LNCAP (cell line): ENCODE results near the gene POLDIP3.

Experiments used
- TF ChIP-seq, protein P1 (sequence below): fragments of 450-650 bp; IDR thresholded peaks from 2 replicates; pipeline ENCODE4 v1.5.1; 2017; ENCODE audit warnings: mild to moderate bottlenecking

The POLDIP3 gene

DNA sequence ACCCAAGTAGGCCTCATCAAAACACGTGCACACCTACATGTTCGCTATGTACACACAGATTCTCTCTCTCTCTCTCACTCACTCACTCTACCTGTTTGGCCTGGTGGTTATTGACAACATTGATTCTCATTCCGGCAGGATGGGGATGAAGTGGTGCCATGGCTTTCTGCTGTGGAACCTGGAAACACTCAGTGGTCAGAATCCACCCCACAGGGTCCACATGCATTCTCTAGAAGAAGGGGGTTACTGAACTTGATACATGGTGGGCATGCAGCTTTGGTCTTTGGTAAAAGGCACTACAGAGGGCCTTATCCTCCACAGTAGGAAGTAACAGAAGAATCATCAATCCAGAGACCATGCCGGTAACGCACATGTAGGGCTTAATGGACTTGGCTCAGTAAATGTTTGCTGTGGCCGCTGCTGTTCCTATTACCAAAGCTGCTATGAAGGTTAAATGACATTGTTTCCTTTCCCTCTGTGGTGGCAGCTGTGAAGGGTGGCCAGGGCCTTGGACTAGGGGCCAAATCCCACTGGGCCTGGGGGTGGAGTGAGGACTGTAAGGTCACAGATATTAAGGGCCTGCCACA lies 12.7 kb downstream of the POLDIP3 start:
- TF ChIP-seq, protein P1, sequence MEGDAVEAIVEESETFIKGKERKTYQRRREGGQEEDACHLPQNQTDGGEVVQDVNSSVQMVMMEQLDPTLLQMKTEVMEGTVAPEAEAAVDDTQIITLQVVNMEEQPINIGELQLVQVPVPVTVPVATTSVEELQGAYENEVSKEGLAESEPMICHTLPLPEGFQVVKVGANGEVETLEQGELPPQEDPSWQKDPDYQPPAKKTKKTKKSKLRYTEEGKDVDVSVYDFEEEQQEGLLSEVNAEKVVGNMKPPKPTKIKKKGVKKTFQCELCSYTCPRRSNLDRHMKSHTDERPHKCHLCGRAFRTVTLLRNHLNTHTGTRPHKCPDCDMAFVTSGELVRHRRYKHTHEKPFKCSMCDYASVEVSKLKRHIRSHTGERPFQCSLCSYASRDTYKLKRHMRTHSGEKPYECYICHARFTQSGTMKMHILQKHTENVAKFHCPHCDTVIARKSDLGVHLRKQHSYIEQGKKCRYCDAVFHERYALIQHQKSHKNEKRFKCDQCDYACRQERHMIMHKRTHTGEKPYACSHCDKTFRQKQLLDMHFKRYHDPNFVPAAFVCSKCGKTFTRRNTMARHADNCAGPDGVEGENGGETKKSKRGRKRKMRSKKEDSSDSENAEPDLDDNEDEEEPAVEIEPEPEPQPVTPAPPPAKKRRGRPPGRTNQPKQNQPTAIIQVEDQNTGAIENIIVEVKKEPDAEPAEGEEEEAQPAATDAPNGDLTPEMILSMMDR = no peak

DNA sequence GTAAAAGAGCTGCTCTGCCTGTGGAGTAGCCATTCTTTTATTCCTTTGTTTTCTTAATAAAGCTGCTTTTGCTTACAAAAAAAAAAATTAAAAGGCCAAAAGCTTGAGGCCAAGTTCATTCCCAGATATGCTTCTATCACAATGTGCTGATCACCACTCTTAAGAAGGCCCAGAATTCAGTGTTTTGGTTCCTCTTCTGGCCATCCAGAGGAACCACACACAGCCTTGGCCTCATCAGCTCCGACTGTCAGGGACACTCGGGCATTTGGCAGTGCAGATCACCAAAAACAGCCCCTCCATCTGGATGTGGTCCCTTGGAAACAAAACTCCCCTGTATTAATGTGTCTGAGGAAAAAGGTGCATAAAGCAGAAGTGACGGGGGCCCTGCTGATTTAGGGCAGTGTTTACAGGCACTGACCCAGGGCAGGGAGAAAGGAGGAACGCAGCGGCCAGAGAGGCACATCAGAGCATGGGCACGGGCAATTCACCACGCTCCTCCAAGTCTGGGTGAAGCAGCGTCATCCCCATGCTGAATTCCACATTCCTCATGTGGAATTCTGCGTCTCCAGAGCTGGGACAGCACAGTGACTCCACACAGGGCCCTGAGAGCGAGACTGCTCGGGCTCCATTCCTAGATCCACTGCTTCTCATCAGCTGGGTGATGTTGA lies 17.7 kb downstream of the POLDIP3 start:
- TF ChIP-seq, protein P1 = no peak

- TF ChIP-seq, protein P1 = no peak
Measured at GRCh38 chr22:42596336-42596735, 18.3 kb downstream of the POLDIP3 start.

- TF ChIP-seq, protein P1 = no peak
Measured at GRCh38 chr22:42595434-42595833, 19.2 kb downstream of the POLDIP3 start.

- TF ChIP-seq, protein P1 = no peak
Measured at GRCh38 chr22:42591987-42592386, 22.7 kb downstream of the POLDIP3 start.

DNA sequence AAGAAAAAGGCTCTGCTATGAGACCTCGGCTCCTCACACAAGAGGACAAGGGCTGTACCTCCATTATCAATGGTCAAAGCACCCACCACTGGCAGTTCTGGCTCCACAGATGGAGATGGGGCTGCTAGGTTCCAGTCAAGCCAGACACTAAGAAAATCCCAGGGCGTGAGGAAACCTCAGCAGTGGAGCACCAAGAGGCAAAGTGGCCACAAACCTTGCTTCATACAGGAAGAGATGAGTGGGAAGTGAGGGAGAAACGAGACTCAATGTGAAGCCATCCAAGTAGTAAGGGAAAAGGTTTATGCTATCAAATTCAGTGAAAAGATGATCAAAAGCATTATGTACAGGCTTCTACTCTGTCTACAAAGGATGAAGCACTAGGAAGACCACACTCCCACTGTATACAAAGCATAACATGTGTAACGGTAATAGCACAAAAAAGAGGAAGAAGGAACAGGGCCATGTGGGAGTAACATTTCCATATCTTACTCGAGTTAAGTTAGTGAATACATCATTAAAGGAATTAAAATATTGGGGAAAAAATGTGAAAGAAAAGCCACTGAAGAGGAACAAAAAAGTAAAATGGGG lies 27.0 kb downstream of the POLDIP3 start:
- TF ChIP-seq, protein P1 = no peak

DNA sequence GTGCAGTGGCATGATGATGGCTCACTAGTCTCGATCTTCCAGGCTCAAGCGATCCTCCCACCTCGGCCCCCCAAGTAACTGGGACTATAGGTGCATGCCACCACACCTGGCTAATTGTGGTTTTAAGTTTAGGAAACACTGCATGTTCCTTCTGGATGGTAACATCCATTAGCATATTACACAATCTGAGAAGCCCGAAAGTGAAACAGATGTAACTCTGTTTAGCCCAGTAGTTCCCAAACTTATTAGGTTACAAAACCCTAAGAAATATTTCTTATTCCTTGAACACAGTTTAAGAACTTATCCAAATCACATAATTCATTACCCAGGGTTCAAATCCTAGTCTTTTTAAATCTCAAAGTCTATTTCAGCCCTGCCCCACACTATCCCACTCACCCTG lies 28.3 kb downstream of the POLDIP3 start:
- TF ChIP-seq, protein P1 = no peak
